Fibroblast of lung (primary cell): ENCODE measurements around the gene ERICH4. TPM values are rescaled to one million over a fixed set of nuclear protein-coding genes. Genes with fewer than 3 reads are reported as not detected.

ENCODE experiments used
- DNase-seq, 2 donors: peaks; one replicate each; pipeline versions ENCODE4 v3.0.0 to v3.0.0-alpha.2; 2010; ENCODE audit warnings: low read depth in 2 of 2
- H2AFZ ChIP-seq: 2 replicates; pipeline ENCODE4 v1.5.1; 2012; ENCODE audit warnings: low read length, control low read depth, inconsistent platforms
- H3K27ac ChIP-seq: 2 replicates; pipeline ENCODE4 v1.5.1; 2011; ENCODE audit warnings: low read length, control low read depth; ENCODE audit not compliant: insufficient read depth
- H3K27me3 ChIP-seq: 2 replicates; pipeline ENCODE4 v1.5.1; 2011; ENCODE audit warnings: mild to moderate bottlenecking, low read length; ENCODE audit not compliant: control insufficient read depth, insufficient read depth
- H3K36me3 ChIP-seq: 2 replicates; pipeline ENCODE4 v1.5.1; 2011; ENCODE audit warnings: low read length; ENCODE audit not compliant: control insufficient read depth, insufficient read depth
- H3K4me1 ChIP-seq: 2 replicates; pipeline ENCODE4 v1.5.1; 2011; ENCODE audit warnings: low read length; ENCODE audit not compliant: control insufficient read depth, insufficient read depth; ENCODE audit errors: extremely low read depth
- H3K4me2 ChIP-seq: 2 replicates; pipeline ENCODE4 v1.5.1; 2011; ENCODE audit warnings: low read length, control low read depth; ENCODE audit not compliant: insufficient read depth; ENCODE audit errors: extremely low read depth
- H3K4me3 ChIP-seq, 4 experiments: fragments of 200-600 bp in 1 of 4; sonication (generic) in 1 of 4; replicated peaks in 1 of 4; 2 replicates each; pipeline ENCODE4 v1.5.1; 2011 to 2016; ENCODE audit warnings: low read length in 4 of 4, low read depth in 3 of 4, mild to moderate bottlenecking in 3 of 4, control low read depth in 2 of 4, inconsistent platforms in 1 of 4, mixed read lengths in 1 of 4; ENCODE audit not compliant: insufficient read depth in 1 of 4; ENCODE audit errors: control extremely low read depth in 1 of 4
- H3K79me2 ChIP-seq: 2 replicates; pipeline ENCODE4 v1.5.1; 2012; ENCODE audit warnings: mild to moderate bottlenecking, low read length, inconsistent platforms; ENCODE audit not compliant: control insufficient read depth, insufficient read depth
- H3K9ac ChIP-seq: 2 replicates; pipeline ENCODE4 v1.5.1; 2011; ENCODE audit warnings: mild to moderate bottlenecking, low read length, control low read depth; ENCODE audit not compliant: insufficient read depth
- H3K9me3 ChIP-seq: 2 replicates; pipeline ENCODE4 v1.5.1; 2012; ENCODE audit warnings: low read depth, low read length; ENCODE audit not compliant: control insufficient read depth, insufficient read depth
- H4K20me1 ChIP-seq: 2 replicates; pipeline ENCODE4 v1.5.1; 2011; ENCODE audit warnings: low read length; ENCODE audit not compliant: control insufficient read depth, insufficient read depth; ENCODE audit errors: extremely low read depth
- EZH2 ChIP-seq: IDR thresholded peaks from 2 replicates; pipeline ENCODE4 v1.5.1; 2012; ENCODE audit warnings: low read length, control low read depth, mild to moderate bottlenecking; ENCODE audit errors: missing control alignments
- polyA plus RNA-seq, 2 donors: library from polyadenylated mRNA; depleted of rRNA in 1 of 2; stranded (reverse) in 1 of 2; unstranded in 1 of 2; fragments of >200 nt; gene quantifications; 2 replicates each; pipeline ENCODE4 v1.2.1, GENCODE V29; 2011 to 2012; ENCODE audit warnings: missing spikeins in 1 of 2
- total RNA-seq: library from RNA; depleted of rRNA; stranded (reverse); fragments of >200 nt; gene quantifications from 2 replicates; pipeline ENCODE4 v1.2.1, GENCODE V29; 2014
- TF ChIP-seq, protein P1 (sequence below), 2 donors: IDR thresholded peaks in 1 of 2; conservative IDR thresholded peaks in 1 of 2; 1 replicate in 1 of 2; 2 replicates in 1 of 2; pipeline ENCODE4 v1.5.1; 2011 to 2012; ENCODE audit warnings: low read length in 2 of 2, control low read depth in 1 of 2, inconsistent platforms in 1 of 2, low read depth in 1 of 2, mild to moderate bottlenecking in 1 of 2

The ERICH4 gene
- total and polyA plus RNA-seq, 2 donors (not counting 1 experiment from before 2014, with no cell fraction given), result not detected

DNA sequence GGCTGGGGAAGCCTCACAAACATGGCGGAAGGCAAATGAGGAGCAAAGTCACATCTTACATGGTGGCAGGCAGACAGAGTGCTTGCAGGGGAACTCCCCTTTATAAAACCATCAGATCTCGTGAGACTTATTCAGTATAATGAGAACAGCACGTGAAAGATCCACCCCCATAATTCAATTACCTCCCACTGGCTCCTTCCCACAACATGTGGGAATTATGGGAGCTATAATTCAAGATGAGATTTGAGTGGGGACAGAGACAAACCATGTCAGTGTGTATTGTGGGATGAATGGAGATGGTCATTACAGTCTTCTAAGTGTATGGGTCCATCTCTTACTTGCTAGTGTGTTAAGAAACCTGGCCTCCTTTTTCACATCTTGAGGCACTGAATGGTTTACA lies 40.9 kb upstream of the ERICH4 start:
- no peaks in the 10 kb centered on the region for H3K9me3 ChIP-seq
- no peak overlapping the region for H3K27ac ChIP-seq
- no peak overlapping the region for H3K9ac ChIP-seq
- H3K79me2 ChIP-seq, result peaks cover 7% of the 10 kb centered on the region
- no peak overlapping the region for H3K4me3 ChIP-seq
- H3K4me1 ChIP-seq, result peaks cover 4% of the 10 kb centered on the region
- H2AFZ ChIP-seq, result no peak overlapping the region
- H3K4me2 ChIP-seq, result no peak overlapping the region
- TF ChIP-seq EZH2, result no peak
- TF ChIP-seq, protein P1, sequence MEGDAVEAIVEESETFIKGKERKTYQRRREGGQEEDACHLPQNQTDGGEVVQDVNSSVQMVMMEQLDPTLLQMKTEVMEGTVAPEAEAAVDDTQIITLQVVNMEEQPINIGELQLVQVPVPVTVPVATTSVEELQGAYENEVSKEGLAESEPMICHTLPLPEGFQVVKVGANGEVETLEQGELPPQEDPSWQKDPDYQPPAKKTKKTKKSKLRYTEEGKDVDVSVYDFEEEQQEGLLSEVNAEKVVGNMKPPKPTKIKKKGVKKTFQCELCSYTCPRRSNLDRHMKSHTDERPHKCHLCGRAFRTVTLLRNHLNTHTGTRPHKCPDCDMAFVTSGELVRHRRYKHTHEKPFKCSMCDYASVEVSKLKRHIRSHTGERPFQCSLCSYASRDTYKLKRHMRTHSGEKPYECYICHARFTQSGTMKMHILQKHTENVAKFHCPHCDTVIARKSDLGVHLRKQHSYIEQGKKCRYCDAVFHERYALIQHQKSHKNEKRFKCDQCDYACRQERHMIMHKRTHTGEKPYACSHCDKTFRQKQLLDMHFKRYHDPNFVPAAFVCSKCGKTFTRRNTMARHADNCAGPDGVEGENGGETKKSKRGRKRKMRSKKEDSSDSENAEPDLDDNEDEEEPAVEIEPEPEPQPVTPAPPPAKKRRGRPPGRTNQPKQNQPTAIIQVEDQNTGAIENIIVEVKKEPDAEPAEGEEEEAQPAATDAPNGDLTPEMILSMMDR (conservative IDR thresholded peaks at IDR 0.05 in 1 of 2, IDR thresholded peaks at IDR 0.05 in 1 of 2; ENCODE audit: low read depth in 1 of 2, low read length in 2 of 2), result no peak
- H3K36me3 ChIP-seq, result no peaks in the 10 kb centered on the region
- no peak for DNase-seq
- H4K20me1 ChIP-seq, result no peaks in the 10 kb centered on the region
- no peaks in the 10 kb centered on the region for H3K27me3 ChIP-seq

DNA sequence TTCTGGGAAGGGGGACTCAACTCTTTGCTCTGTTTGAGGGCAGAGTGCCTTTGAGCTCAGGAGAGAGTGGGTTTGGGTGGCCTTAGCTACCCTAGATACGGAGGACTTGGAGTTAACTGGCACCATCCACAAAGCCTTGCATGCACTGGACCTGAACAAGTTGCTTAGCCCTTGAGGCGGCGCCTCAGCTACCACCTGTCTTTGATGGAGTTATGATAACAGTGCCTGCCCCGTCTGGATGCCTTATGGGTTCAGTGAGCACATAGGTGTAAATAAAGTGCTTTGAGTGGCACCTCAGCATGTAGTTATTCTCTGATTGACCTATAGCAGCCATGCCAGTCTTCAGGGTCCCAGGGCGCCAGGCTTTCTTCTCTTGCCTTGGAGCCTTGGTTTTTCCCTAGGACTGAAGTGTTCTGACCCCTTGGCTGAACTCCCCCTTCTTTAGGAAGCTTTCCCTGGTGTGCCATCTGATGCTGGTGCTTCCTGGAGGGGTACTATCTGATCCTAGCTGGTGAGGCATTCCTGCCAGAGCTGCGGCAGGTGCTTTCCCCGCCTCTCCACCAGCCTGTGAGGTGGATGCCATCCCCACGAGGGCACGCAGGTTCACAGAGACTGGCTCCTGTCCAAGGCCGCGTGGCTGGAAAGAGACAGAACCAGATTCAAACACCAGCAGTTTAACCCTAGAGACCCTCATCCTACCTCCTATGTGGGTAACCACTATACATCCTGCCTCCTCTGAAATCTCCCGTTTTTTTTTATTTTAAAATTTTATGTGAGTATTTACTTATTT lies 39.6 kb upstream of the ERICH4 start:
- H3K79me2 ChIP-seq, result peaks cover 3% of the 10 kb centered on the region
- H3K9me3 ChIP-seq, result no peaks in the 10 kb centered on the region
- H3K4me2 ChIP-seq, result no peak overlapping the region
- H3K9ac ChIP-seq, result no peak overlapping the region
- H4K20me1 ChIP-seq, result no peaks in the 10 kb centered on the region
- no peaks in the 10 kb centered on the region for H3K36me3 ChIP-seq
- H2AFZ ChIP-seq, result no peak overlapping the region
- H3K4me1 ChIP-seq, result peaks cover 3% of the 10 kb centered on the region
- TF ChIP-seq, protein P1 (conservative IDR thresholded peaks at IDR 0.05 in 1 of 2, IDR thresholded peaks at IDR 0.05 in 1 of 2; ENCODE audit: low read depth in 1 of 2, low read length in 2 of 2), result no peak
- TF ChIP-seq EZH2, result no peak
- H3K27ac ChIP-seq, result no peak overlapping the region
- no peaks in the 10 kb centered on the region for H3K27me3 ChIP-seq
- DNase-seq, result no peak
- H3K4me3 ChIP-seq, result no peak overlapping the region

DNA sequence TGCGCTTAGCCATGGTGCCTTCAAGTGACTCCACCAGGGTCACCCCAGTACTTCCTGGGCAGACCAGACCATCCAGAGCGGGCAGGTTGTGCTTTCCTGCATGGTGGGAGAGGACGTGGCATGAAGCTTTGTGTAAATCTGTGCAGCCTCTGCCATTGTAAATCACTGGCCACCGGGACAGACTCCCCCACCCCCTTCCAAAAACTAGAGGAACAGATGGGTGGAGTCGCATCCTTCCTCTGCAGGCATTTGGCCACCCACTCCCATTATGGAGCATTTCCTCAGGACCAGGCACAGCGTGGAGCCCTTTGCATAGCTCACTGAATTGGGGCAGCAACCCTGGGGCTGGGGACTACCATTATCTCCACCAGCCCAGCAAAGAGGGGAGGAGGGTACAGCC lies 37.2 kb upstream of the ERICH4 start:
- no peak overlapping the region for H3K4me2 ChIP-seq
- H4K20me1 ChIP-seq, result no peaks in the 10 kb centered on the region
- no peaks in the 10 kb centered on the region for H3K79me2 ChIP-seq
- H3K27me3 ChIP-seq, result no peaks in the 10 kb centered on the region
- H3K4me3 ChIP-seq, result no peak overlapping the region
- H3K9ac ChIP-seq, result no peak overlapping the region
- H3K27ac ChIP-seq, result no peak overlapping the region
- no peaks in the 10 kb centered on the region for H3K36me3 ChIP-seq
- no peak for DNase-seq
- H2AFZ ChIP-seq, result no peak overlapping the region
- no peaks in the 10 kb centered on the region for H3K4me1 ChIP-seq
- TF ChIP-seq EZH2, result no peak
- TF ChIP-seq, protein P1 (conservative IDR thresholded peaks at IDR 0.05 in 1 of 2, IDR thresholded peaks at IDR 0.05 in 1 of 2; ENCODE audit: low read depth in 1 of 2, low read length in 2 of 2), result no peak
- no peaks in the 10 kb centered on the region for H3K9me3 ChIP-seq
